PC-3 (cell line): ENCODE results near the gene AGPS. TPM values are rescaled to one million over a fixed set of nuclear protein-coding genes. Genes with fewer than 3 reads are reported as not detected.
A peak's percentile ranks its signal among the peaks of the same experiment; 100 is the strongest.

Source experiments
- ATAC-seq: fragments of 200-7000 bp; cut with Tn5 transposase; 2 replicates; pipeline ENCODE4 v1.9.1; 2020; ENCODE audit warnings: mild to moderate bottlenecking, moderate library complexity
- BruUV-seq: library from RNA; stranded (reverse); fragments of 400-500 nt; replicated peaks from 2 replicates; lab custom pipeline; 2021; lab: Mats Ljungman, UMichigan
- CTCF ChIA-PET: fragments of 300-600 bp; sonication (Branson Sonifier 250); formaldehyde crosslinking; loops from one replicate; lab custom pipeline; 2022; ENCODE audit warnings: antibody characterized with exemption; lab: Charles Lee
- POLR2A ChIA-PET: fragments of 300-600 bp; sonication (Branson Sonifier 250); formaldehyde crosslinking; loops from one replicate; lab custom pipeline; 2022; ENCODE audit warnings: antibody characterized with exemption; ENCODE audit not compliant: unreplicated experiment; lab: Charles Lee
- DNase-seq: peaks from one replicate; pipeline ENCODE4 v3.0.0-alpha.2; 2015
- H2AFZ ChIP-seq: fragments of 300-600 bp; sonication (generic); 2 replicates; pipeline ENCODE4 v1.6.0; 2016; ENCODE audit warnings: antibody characterized with exemption, low read length
- H3F3A ChIP-seq: fragments of 300-600 bp; sonication (generic); one replicate; pipeline ENCODE4 v1.6.0; 2017; ENCODE audit warnings: antibody characterized with exemption, low read length, control low read depth, mild to moderate bottlenecking; ENCODE audit not compliant: unreplicated experiment
- H3K27ac ChIP-seq: fragments of 300-600 bp; sonication (generic); 2 replicates; pipeline ENCODE4 v1.5.1; 2016; ENCODE audit warnings: mild to moderate bottlenecking, low read length
- H3K27me3 ChIP-seq: fragments of 300-600 bp; sonication (generic); 2 replicates; pipeline ENCODE4 v1.6.1; 2016; ENCODE audit warnings: low read length, mixed read lengths
- H3K36me3 ChIP-seq: fragments of 300-600 bp; sonication (generic); 2 replicates; pipeline ENCODE4 v1.6.1; 2016; ENCODE audit warnings: low read depth, mixed run types, low read length, mixed read lengths
- H3K4me1 ChIP-seq: fragments of 300-600 bp; sonication (generic); 2 replicates; pipeline ENCODE4 v1.5.1; 2016; ENCODE audit warnings: low read length; ENCODE audit not compliant: insufficient read depth
- H3K4me2 ChIP-seq: fragments of 300-600 bp; sonication (generic); 2 replicates; pipeline ENCODE4 v1.6.0; 2016; ENCODE audit warnings: low read length
- H3K4me3 ChIP-seq: fragments of 300-600 bp; sonication (generic); 2 replicates; pipeline ENCODE4 v1.5.1; 2016; ENCODE audit warnings: mild to moderate bottlenecking, low read length, mixed read lengths
- H3K79me2 ChIP-seq: fragments of 300-600 bp; sonication (generic); 2 replicates; pipeline ENCODE4 v1.6.1; 2017; ENCODE audit warnings: low read length, mixed read lengths
- H3K9ac ChIP-seq: fragments of 300-600 bp; sonication (generic); 2 replicates; pipeline ENCODE4 v1.6.0; 2016; ENCODE audit warnings: mild to moderate bottlenecking, low read length
- H3K9me2 ChIP-seq: fragments of 300-600 bp; sonication (generic); replicated peaks from 2 replicates; pipeline ENCODE4 v1.6.1; 2016; ENCODE audit warnings: mixed run types, low read length, mixed read lengths
- H3K9me3 ChIP-seq: fragments of 300-600 bp; sonication (generic); 2 replicates; pipeline ENCODE4 v1.6.1; 2016; ENCODE audit warnings: low read length, mixed read lengths
- H4K20me1 ChIP-seq: fragments of 300-600 bp; sonication (generic); 2 replicates; pipeline ENCODE4 v1.6.1; 2016; ENCODE audit warnings: low read length, mixed read lengths
- CTCF ChIP-seq: fragments of 300-600 bp; sonication (generic); conservative IDR thresholded peaks from 2 replicates; pipeline ENCODE4 v1.5.1; 2017; ENCODE audit warnings: antibody characterized with exemption, low read depth, mild to moderate bottlenecking, low read length
- EZH2 ChIP-seq: fragments of 300-600 bp; sonication (generic); IDR thresholded peaks from one replicate; pipeline ENCODE4 v1.6.1; 2017; ENCODE audit warnings: antibody characterized with exemption, mild to moderate bottlenecking, low read length; ENCODE audit not compliant: unreplicated experiment
- EZH2phosphoT487 ChIP-seq: fragments of 300-600 bp; sonication (generic); IDR thresholded peaks from 2 replicates; pipeline ENCODE4 v1.6.1; 2018; ENCODE audit warnings: mild to moderate bottlenecking, antibody characterized with exemption, low read length, borderline replicate concordance
- intact Hi-C: fragments of 100-400 bp; cut with micrococcal nuclease; formaldehyde crosslinking; loops from 2 replicates; pipeline ENCODE4 v1.9.0; 2023
- total RNA-seq: library from RNA; depleted of rRNA; stranded (reverse); fragments of >200 nt; gene quantifications from 2 replicates; pipeline ENCODE4 v1.2.3, GENCODE V29; 2014

AGPS gene
- total RNA-seq, 1 experiment from 2014 or later = 147 TPM

GRCh38 chr2:177397481-177398289, 5.1 kb downstream of the AGPS start:
- Histone ChIP-seq H3K36me3 (no peaks in the 10 kb centered on the region), H3K27ac (peak overlapping the region; percentile 99), H3K9me2 (no peaks in the 10 kb centered on the region), H3K27me3 (no peaks in the 10 kb centered on the region), H2AFZ (no peak overlapping the region), H3F3A (peaks cover 3% of the 10 kb centered on the region), H3K9ac (peak overlapping the region; percentile 85), H4K20me1 (peaks cover 34% of the 10 kb centered on the region), H3K4me2 (peak overlapping the region; percentile 86), H3K9me3 (no peaks in the 10 kb centered on the region), H3K79me2 (peaks cover 86% of the 10 kb centered on the region), H3K4me1 (peaks cover 61% of the 10 kb centered on the region), H3K4me3 (peak overlapping the region; percentile 54)
- CTCF ChIA-PET = no interaction called here
- no TSS peak for BruUV-seq
- ATAC-seq = peak; percentile 53
- POLR2A ChIA-PET = no interaction called here
- TF ChIP-seq EZH2phosphoT487 = no peak
- intact Hi-C loops = loop anchor here (1.0 to 5.0 kb wide), 2 partner anchors 59 to 230 kb away; no protein-coding TSS in a partner anchor
- DNase-seq = peak; percentile 86

- DNase-seq (no peak), ATAC-seq (no peak)
- ChIA-PET CTCF (no interaction called here), POLR2A (no interaction called here)
- peaks cover 61% of the 10 kb centered on the region for H3K4me1 ChIP-seq
- no peaks in the 10 kb centered on the region for H3K27me3 ChIP-seq
- no peak for TF ChIP-seq CTCF
- no peak for TF ChIP-seq EZH2
- TF ChIP-seq EZH2phosphoT487 = no peak
- peak overlapping the region; percentile 85 for H3K9ac ChIP-seq
- intact Hi-C loops = loop anchor here (5.0 kb wide), 1 partner anchor 231 kb away; no protein-coding TSS in a partner anchor
- H3K4me3 ChIP-seq = peak overlapping the region; percentile 54
- no peaks in the 10 kb centered on the region for H3K9me2 ChIP-seq
- H3K9me3 ChIP-seq = no peaks in the 10 kb centered on the region
- no TSS peak for BruUV-seq
- H3K36me3 ChIP-seq = no peaks in the 10 kb centered on the region
- peaks cover 3% of the 10 kb centered on the region for H3F3A ChIP-seq
- H3K27ac ChIP-seq = peak overlapping the region; percentile 99
- peak overlapping the region; percentile 86 for H3K4me2 ChIP-seq
- H3K79me2 ChIP-seq = peaks cover 86% of the 10 kb centered on the region
- H2AFZ ChIP-seq = no peak overlapping the region
- peaks cover 34% of the 10 kb centered on the region for H4K20me1 ChIP-seq
Observed at GRCh38 chr2:177398290-177398683, 5.7 kb downstream of the AGPS start.

- BruUV-seq = no TSS peak
Observed at GRCh38 chr2:177398791-177399190, 6.2 kb downstream of the AGPS start.

More at GRCh38 chr2:177398791-177399190, 6.2 kb downstream of the AGPS start:
- Histone ChIP-seq H4K20me1 (peaks cover 37% of the 10 kb centered on the region), H3K36me3 (no peaks in the 10 kb centered on the region), H2AFZ (no peak overlapping the region), H3K27me3 (no peaks in the 10 kb centered on the region), H3K9ac (no peak overlapping the region), H3K9me2 (no peaks in the 10 kb centered on the region), H3K4me2 (peak overlapping the region; percentile 86), H3K9me3 (no peaks in the 10 kb centered on the region), H3K4me3 (no peak overlapping the region), H3F3A (peaks cover 3% of the 10 kb centered on the region), H3K79me2 (peaks cover 86% of the 10 kb centered on the region), H3K27ac (peak overlapping the region; percentile 99), H3K4me1 (peaks cover 65% of the 10 kb centered on the region)
- POLR2A ChIA-PET = no interaction called here
- TF ChIP-seq EZH2phosphoT487 (no peak), EZH2 (no peak), CTCF (no peak)
- intact Hi-C loops = loop anchor here (5.0 kb wide), 1 partner anchor 231 kb away; no protein-coding TSS in a partner anchor
- ATAC-seq (no peak), DNase-seq (no peak)
- CTCF ChIA-PET = no interaction called here
